Esophagus muscularis mucosa (tissue), 4 donors: Measurements from ENCODE around the gene UBAC2. TPM values are rescaled to one million over a fixed set of nuclear protein-coding genes. Genes with fewer than 3 reads are reported as not detected.

Source experiments
- DNase-seq: peaks from one replicate; pipeline ENCODE4 v3.0.0-alpha.2; 2017; ENCODE audit errors: extremely low spot score
- H3K27ac ChIP-seq, 4 donors: fragments of 200-600 bp; sonication (generic); replicated peaks in 1 of 4; 1 replicate in 3 of 4; 2 replicates in 1 of 4; pipeline ENCODE4 v1.5.1; 2016 to 2019; ENCODE audit warnings: mild to moderate bottlenecking in 1 of 4
- H3K27me3 ChIP-seq, 4 donors: fragments of 200-600 bp; sonication (generic); one replicate each; pipeline versions ENCODE4 v1.5.1 to v1.6.0; 2016 to 2019
- H3K36me3 ChIP-seq, 4 donors: fragments of 200-600 bp; sonication (generic); one replicate each; pipeline ENCODE4 v1.5.1; 2016 to 2019
- H3K4me1 ChIP-seq, 4 donors: fragments of 200-600 bp; sonication (generic); one replicate each; pipeline ENCODE4 v1.5.1; 2016 to 2019
- H3K4me3 ChIP-seq, 4 donors: fragments of 200-600 bp; sonication (generic); 1 replicate in 2 of 4; 2 replicates in 2 of 4; pipeline ENCODE4 v1.5.1; 2016 to 2019; ENCODE audit warnings: mild to moderate bottlenecking in 4 of 4, moderate library complexity in 1 of 4
- H3K9me3 ChIP-seq, 4 donors: fragments of 200-600 bp; sonication (generic); 1 replicate in 3 of 4; 2 replicates in 1 of 4; pipeline ENCODE4 v1.5.1; 2016 to 2019
- CTCF ChIP-seq, 3 experiments: fragments of 200-600 bp in 2 of 3; fragments of 450-650 bp in 1 of 3; sonication (generic) in 2 of 3; IDR thresholded peaks; one replicate each; pipeline ENCODE4 v1.5.1; 2017 to 2019; ENCODE audit warnings: antibody characterized with exemption in 3 of 3, mild to moderate bottlenecking in 2 of 3, moderate library complexity in 1 of 3
- EP300 ChIP-seq: sonication (generic); formaldehyde crosslinking; IDR thresholded peaks from one replicate; pipeline ENCODE4 v1.6.1; 2017; ENCODE audit warnings: antibody characterized with exemption
- POLR2A ChIP-seq: fragments of 450-650 bp; IDR thresholded peaks from one replicate; pipeline ENCODE4 v1.6.1; 2017; ENCODE audit warnings: antibody characterized with exemption, moderate library complexity, mild to moderate bottlenecking, low read depth
- POLR2AphosphoS5 ChIP-seq, 2 donors: sonication (generic); formaldehyde crosslinking; IDR thresholded peaks; one replicate each; pipeline ENCODE4 v1.6.1; 2017; ENCODE audit warnings: antibody characterized with exemption in 2 of 2
- WGBS: methylation state at CpG from one replicate; pipeline ENCODE4 v1.1.5; 2018; 5-methylcytosine and 5-hydroxymethylcytosine counted together
- intact Hi-C: fragments of 100-400 bp; cut with DNase I; formaldehyde crosslinking; loops from one replicate; pipeline ENCODE4 v1.15.1; 2023
- total RNA-seq, 4 donors: library from RNA; depleted of rRNA; stranded (reverse); fragments of >200 nt; gene quantifications; one replicate each; pipeline versions ENCODE4 v1.1.0 to v1.2.1, GENCODE V29; 2016

UBAC2 gene
- total RNA-seq, 4 donors from 2014 or later, result 42.6 to 62.1 (median 50.9) TPM

GRCh38 chr13:99335603-99336002 is 134.9 kb downstream of the UBAC2 start:
- Histone ChIP-seq H3K4me1 (no peaks in the 10 kb centered on the region), H3K4me3 (no peak overlapping the region), H3K9me3 (no peaks in the 10 kb centered on the region), H3K27me3 (no peaks in the 10 kb centered on the region), H3K36me3 (peaks cover 0 to 14% (median 10%) of the 10 kb centered on the region in 4 donors), H3K27ac (no peak overlapping the region)
- 80% methylated on average over 4 of the region's 4 CpGs for WGBS
- TF ChIP-seq POLR2A, result no peak
- TF ChIP-seq POLR2AphosphoS5 (IDR thresholded peaks at IDR 0.05), result no peak
- TF ChIP-seq EP300, result no peak
- TF ChIP-seq CTCF (IDR thresholded peaks at IDR 0.05), result no peak
- intact Hi-C loops, result no loop called here
- DNase-seq, result peak; percentile 77

GRCh38 chr13:99339230-99339721 is 138.6 kb downstream of the UBAC2 start:
- intact Hi-C loops, result no loop called here
- peaks cover 0 to 48% (median 44%) of the 10 kb centered on the region in 4 donors for H3K36me3 ChIP-seq
- H3K27ac ChIP-seq, result no peak overlapping the region
- no peak overlapping the region for H3K4me3 ChIP-seq
- no peak for TF ChIP-seq POLR2AphosphoS5 (IDR thresholded peaks at IDR 0.05)
- TF ChIP-seq CTCF (IDR thresholded peaks at IDR 0.05), result no peak
- TF ChIP-seq POLR2A, result no peak
- no peak for TF ChIP-seq EP300
- H3K4me1 ChIP-seq, result no peaks in the 10 kb centered on the region
- H3K27me3 ChIP-seq, result no peaks in the 10 kb centered on the region
- no peak for DNase-seq
- H3K9me3 ChIP-seq, result no peaks in the 10 kb centered on the region
- 96% methylated on average over 5 of the region's 5 CpGs for WGBS

- Histone ChIP-seq H3K4me1 (no peaks in the 10 kb centered on the region), H3K36me3 (peaks cover 0 to 53% (median 46%) of the 10 kb centered on the region in 4 donors), H3K4me3 (no peak overlapping the region), H3K9me3 (no peaks in the 10 kb centered on the region), H3K27ac (no peak overlapping the region), H3K27me3 (no peaks in the 10 kb centered on the region)
- intact Hi-C loops, result no loop called here
- peak; percentile 80 for DNase-seq
- no peak for TF ChIP-seq EP300
- no peak for TF ChIP-seq POLR2AphosphoS5 (IDR thresholded peaks at IDR 0.05)
- TF ChIP-seq POLR2A, result no peak
- no peak for TF ChIP-seq CTCF (IDR thresholded peaks at IDR 0.05)
- WGBS, result 89% methylated on average over 8 of the region's 8 CpGs
These were observed 139.2 kb downstream of the UBAC2 start for GRCh38 chr13:99339736-99340397.

- Histone ChIP-seq H3K4me3 (no peak overlapping the region), H3K27me3 (no peaks in the 10 kb centered on the region), H3K9me3 (no peaks in the 10 kb centered on the region), H3K36me3 (peaks cover 0 to 53% (median 44%) of the 10 kb centered on the region in 4 donors), H3K27ac (no peak overlapping the region), H3K4me1 (no peaks in the 10 kb centered on the region)
- TF ChIP-seq POLR2A, result no peak
- TF ChIP-seq POLR2AphosphoS5 (IDR thresholded peaks at IDR 0.05), result no peak
- no peak for TF ChIP-seq EP300
- TF ChIP-seq CTCF (IDR thresholded peaks at IDR 0.05), result no peak
- intact Hi-C loops, result no loop called here
- no peak for DNase-seq
These were observed 140.0 kb downstream of the UBAC2 start for GRCh38 chr13:99340638-99341037.
